Measurements from ENCODE around the gene TXNL4A.

The TXNL4A gene

GRCh38 chr18:80026363-80026762 is 38.0 kb upstream of the TXNL4A start:
- H3K18ac ChIP-seq (ENCODE audit: low read depth in 1 of 2, low read length in 2 of 2) = no peak overlapping the region
- H2BK5ac ChIP-seq (ENCODE audit: low read depth, low read length, poor library complexity, severe bottlenecking) = no peak overlapping the region
- H3K79me1 ChIP-seq (replicated peaks; ENCODE audit: low read length, poor library complexity, severe bottlenecking) = no peaks in the 10 kb centered on the region
- H2BK12ac ChIP-seq (ENCODE audit: low read length in 2 of 2) = no peak overlapping the region
- no peak overlapping the region for H3K4me3 ChIP-seq (ENCODE audit: insufficient read depth in 1 of 2, low read depth in 1 of 2, low read length in 2 of 2)
- no peak overlapping the region for H2BK120ac ChIP-seq (ENCODE audit: low read depth, low read length)
- H3K4me1 ChIP-seq (ENCODE audit: control insufficient read depth, insufficient read depth, low read depth, low read length) = no peaks in the 10 kb centered on the region
- no peak overlapping the region for H3K4ac ChIP-seq (ENCODE audit: low read depth in 1 of 2, low read length in 2 of 2)
- H4K91ac ChIP-seq (ENCODE audit: low read length) = no peak overlapping the region
- no peak overlapping the region for H4K8ac ChIP-seq (ENCODE audit: low read length)
- H3K36me3 ChIP-seq (ENCODE audit: control insufficient read depth in 1 of 2, insufficient read depth in 2 of 2, low read depth in 1 of 2, low read length in 2 of 2) = no peaks in the 10 kb centered on the region
- H3K27ac ChIP-seq (ENCODE audit: low read length, poor library complexity, severe bottlenecking) = no peak overlapping the region
- no peaks in the 10 kb centered on the region for H3K27me3 ChIP-seq (ENCODE audit: control insufficient read depth in 1 of 2, insufficient read depth in 1 of 2, low read length in 2 of 2)
- no peak overlapping the region for H2AK5ac ChIP-seq (ENCODE audit: low read length, severe bottlenecking)
- H2BK15ac ChIP-seq (ENCODE audit: low read depth, poor library complexity, severe bottlenecking) = no peak overlapping the region
- no peak for DNase-seq
- peaks cover 35% of the 10 kb centered on the region for H3K9me3 ChIP-seq (ENCODE audit: control insufficient read depth, low read length)
- H3K9ac ChIP-seq (ENCODE audit: low read length) = no peak overlapping the region
- H2AFZ ChIP-seq (ENCODE audit: low read depth, low read length) = no peak overlapping the region
- H3K23ac ChIP-seq (ENCODE audit: low read length in 2 of 2) = no peak overlapping the region
- WGBS = 97% methylated on average over 5 of the region's 7 CpGs
- no peak overlapping the region for H3K14ac ChIP-seq (ENCODE audit: low read length in 2 of 2)
- no peak overlapping the region for H3K4me2 ChIP-seq (ENCODE audit: low read length, poor library complexity, severe bottlenecking)

- Histone ChIP-seq H2BK12ac (ENCODE audit: low read length in 2 of 2) (no peak overlapping the region), H3K9me3 (ENCODE audit: control insufficient read depth, low read length) (peaks cover 51% of the 10 kb centered on the region), H3K4me1 (ENCODE audit: control insufficient read depth, insufficient read depth, low read depth, low read length) (no peaks in the 10 kb centered on the region), H3K9ac (ENCODE audit: low read length) (no peak overlapping the region), H3K4ac (ENCODE audit: low read depth in 1 of 2, low read length in 2 of 2) (no peak overlapping the region), H2BK120ac (ENCODE audit: low read depth, low read length) (no peak overlapping the region), H4K91ac (ENCODE audit: low read length) (no peak overlapping the region), H3K4me3 (ENCODE audit: insufficient read depth in 1 of 2, low read depth in 1 of 2, low read length in 2 of 2) (no peak overlapping the region), H3K4me2 (ENCODE audit: low read length, poor library complexity, severe bottlenecking) (no peak overlapping the region), H3K23ac (ENCODE audit: low read length in 2 of 2) (no peak overlapping the region), H2AK5ac (ENCODE audit: low read length, severe bottlenecking) (no peak overlapping the region), H3K18ac (ENCODE audit: low read depth in 1 of 2, low read length in 2 of 2) (no peak overlapping the region), H3K14ac (ENCODE audit: low read length in 2 of 2) (no peak overlapping the region), H2BK5ac (ENCODE audit: low read depth, low read length, poor library complexity, severe bottlenecking) (no peak overlapping the region), H2AFZ (ENCODE audit: low read depth, low read length) (no peak overlapping the region), H3K79me1 (replicated peaks; ENCODE audit: low read length, poor library complexity, severe bottlenecking) (no peaks in the 10 kb centered on the region), H3K36me3 (ENCODE audit: control insufficient read depth in 1 of 2, insufficient read depth in 2 of 2, low read depth in 1 of 2, low read length in 2 of 2) (no peaks in the 10 kb centered on the region), H2BK15ac (ENCODE audit: low read depth, poor library complexity, severe bottlenecking) (no peak overlapping the region), H3K27ac (ENCODE audit: low read length, poor library complexity, severe bottlenecking) (no peak overlapping the region), H4K8ac (ENCODE audit: low read length) (no peak overlapping the region), H3K27me3 (ENCODE audit: control insufficient read depth in 1 of 2, insufficient read depth in 1 of 2, low read length in 2 of 2) (no peaks in the 10 kb centered on the region)
- WGBS = no CpG with 5 or more reads among the region's 4 CpGs
- no peak for DNase-seq
These were observed 34.8 kb upstream of the TXNL4A start for GRCh38 chr18:80023173-80023572.

- Histone ChIP-seq H3K79me1 (replicated peaks; ENCODE audit: low read length, poor library complexity, severe bottlenecking) (no peaks in the 10 kb centered on the region), H3K36me3 (ENCODE audit: control insufficient read depth in 1 of 2, insufficient read depth in 2 of 2, low read depth in 1 of 2, low read length in 2 of 2) (no peaks in the 10 kb centered on the region), H2AFZ (ENCODE audit: low read depth, low read length) (no peak overlapping the region), H3K4me2 (ENCODE audit: low read length, poor library complexity, severe bottlenecking) (no peak overlapping the region), H3K4me1 (ENCODE audit: control insufficient read depth, insufficient read depth, low read depth, low read length) (no peaks in the 10 kb centered on the region), H3K23ac (ENCODE audit: low read length in 2 of 2) (no peak overlapping the region), H2BK5ac (ENCODE audit: low read depth, low read length, poor library complexity, severe bottlenecking) (no peak overlapping the region), H3K27ac (ENCODE audit: low read length, poor library complexity, severe bottlenecking) (no peak overlapping the region), H4K8ac (ENCODE audit: low read length) (no peak overlapping the region), H3K18ac (ENCODE audit: low read depth in 1 of 2, low read length in 2 of 2) (no peak overlapping the region), H3K4ac (ENCODE audit: low read depth in 1 of 2, low read length in 2 of 2) (no peak overlapping the region), H2AK5ac (ENCODE audit: low read length, severe bottlenecking) (no peak overlapping the region), H3K14ac (ENCODE audit: low read length in 2 of 2) (no peak overlapping the region), H3K9ac (ENCODE audit: low read length) (no peak overlapping the region), H3K27me3 (ENCODE audit: control insufficient read depth in 1 of 2, insufficient read depth in 1 of 2, low read length in 2 of 2) (no peaks in the 10 kb centered on the region), H3K9me3 (ENCODE audit: control insufficient read depth, low read length) (peaks cover 51% of the 10 kb centered on the region), H2BK15ac (ENCODE audit: low read depth, poor library complexity, severe bottlenecking) (no peak overlapping the region), H2BK120ac (ENCODE audit: low read depth, low read length) (no peak overlapping the region), H3K4me3 (ENCODE audit: insufficient read depth in 1 of 2, low read depth in 1 of 2, low read length in 2 of 2) (no peak overlapping the region), H4K91ac (ENCODE audit: low read length) (no peak overlapping the region), H2BK12ac (ENCODE audit: low read length in 2 of 2) (no peak overlapping the region)
- no CpG with 5 or more reads among the region's 1 CpG for WGBS
- peak; percentile 40 for DNase-seq
These were observed 34.2 kb upstream of the TXNL4A start for GRCh38 chr18:80022613-80023012.

GRCh38 chr18:80012714-80013113 is 24.4 kb upstream of the TXNL4A start:
- Histone ChIP-seq H3K4me2 (ENCODE audit: low read length, poor library complexity, severe bottlenecking) (no peak overlapping the region), H2AFZ (ENCODE audit: low read depth, low read length) (no peak overlapping the region), H3K27ac (ENCODE audit: low read length, poor library complexity, severe bottlenecking) (no peak overlapping the region), H3K4ac (ENCODE audit: low read depth in 1 of 2, low read length in 2 of 2) (no peak overlapping the region), H2BK15ac (ENCODE audit: low read depth, poor library complexity, severe bottlenecking) (no peak overlapping the region), H2BK120ac (ENCODE audit: low read depth, low read length) (no peak overlapping the region), H2AK5ac (ENCODE audit: low read length, severe bottlenecking) (no peak overlapping the region), H3K23ac (ENCODE audit: low read length in 2 of 2) (no peak overlapping the region), H3K14ac (ENCODE audit: low read length in 2 of 2) (no peak overlapping the region), H4K8ac (ENCODE audit: low read length) (no peak overlapping the region), H2BK5ac (ENCODE audit: low read depth, low read length, poor library complexity, severe bottlenecking) (no peak overlapping the region), H3K4me1 (ENCODE audit: control insufficient read depth, insufficient read depth, low read depth, low read length) (no peaks in the 10 kb centered on the region), H3K79me1 (replicated peaks; ENCODE audit: low read length, poor library complexity, severe bottlenecking) (no peaks in the 10 kb centered on the region), H3K4me3 (ENCODE audit: insufficient read depth in 1 of 2, low read depth in 1 of 2, low read length in 2 of 2) (no peak overlapping the region), H3K9ac (ENCODE audit: low read length) (no peak overlapping the region), H4K91ac (ENCODE audit: low read length) (no peak overlapping the region), H3K9me3 (ENCODE audit: control insufficient read depth, low read length) (no peaks in the 10 kb centered on the region), H3K27me3 (ENCODE audit: control insufficient read depth in 1 of 2, insufficient read depth in 1 of 2, low read length in 2 of 2) (no peaks in the 10 kb centered on the region), H2BK12ac (ENCODE audit: low read length in 2 of 2) (no peak overlapping the region), H3K18ac (ENCODE audit: low read depth in 1 of 2, low read length in 2 of 2) (no peak overlapping the region), H3K36me3 (ENCODE audit: control insufficient read depth in 1 of 2, insufficient read depth in 2 of 2, low read depth in 1 of 2, low read length in 2 of 2) (no peaks in the 10 kb centered on the region)
- DNase-seq = no peak
- WGBS = 97% methylated on average over 20 of the region's 20 CpGs

Measured in mesenchymal stem cell (in vitro differentiated cells and primary cell).